Neutrophil (primary cell): Measurements from ENCODE around the gene OAF.

Experiments used
- H3K27ac ChIP-seq: fragments of 200-600 bp; sonication (generic); 2 replicates; pipeline ENCODE4 v1.5.1; 2016; ENCODE audit warnings: mild to moderate bottlenecking, moderate library complexity
- H3K27me3 ChIP-seq: fragments of 200-600 bp; sonication (generic); 2 replicates; pipeline ENCODE4 v1.6.0; 2016; ENCODE audit warnings: mild to moderate bottlenecking
- H3K36me3 ChIP-seq: fragments of 200-600 bp; sonication (generic); 2 replicates; pipeline ENCODE4 v1.5.1; 2017
- H3K4me1 ChIP-seq, 2 experiments: fragments of 200-600 bp in 1 of 2; sonication (generic) in 1 of 2; 1 replicate in 1 of 2; 2 replicates in 1 of 2; pipeline versions ENCODE4 v1.5.1 to v1.6.1; 2013 to 2016; ENCODE audit warnings: low read depth in 1 of 2, low read length in 1 of 2, mild to moderate bottlenecking in 1 of 2, moderate library complexity in 1 of 2; ENCODE audit not compliant: control insufficient read depth in 1 of 2, insufficient read depth in 1 of 2
- H3K4me3 ChIP-seq, 2 experiments: fragments of 200-600 bp in 1 of 2; sonication (generic) in 1 of 2; 1 replicate in 1 of 2; 2 replicates in 1 of 2; pipeline ENCODE4 v1.5.1; 2013 to 2016; ENCODE audit warnings: low read depth in 1 of 2, low read length in 1 of 2, mild to moderate bottlenecking in 1 of 2, moderate library complexity in 1 of 2
- H3K9me3 ChIP-seq: fragments of 200-600 bp; sonication (generic); 2 replicates; pipeline ENCODE4 v1.5.1; 2016
- CTCF ChIP-seq: fragments of 200-600 bp; sonication (generic); IDR thresholded peaks from 2 replicates; pipeline ENCODE4 v1.5.1; 2016; ENCODE audit warnings: antibody characterized with exemption

OAF gene

DNA sequence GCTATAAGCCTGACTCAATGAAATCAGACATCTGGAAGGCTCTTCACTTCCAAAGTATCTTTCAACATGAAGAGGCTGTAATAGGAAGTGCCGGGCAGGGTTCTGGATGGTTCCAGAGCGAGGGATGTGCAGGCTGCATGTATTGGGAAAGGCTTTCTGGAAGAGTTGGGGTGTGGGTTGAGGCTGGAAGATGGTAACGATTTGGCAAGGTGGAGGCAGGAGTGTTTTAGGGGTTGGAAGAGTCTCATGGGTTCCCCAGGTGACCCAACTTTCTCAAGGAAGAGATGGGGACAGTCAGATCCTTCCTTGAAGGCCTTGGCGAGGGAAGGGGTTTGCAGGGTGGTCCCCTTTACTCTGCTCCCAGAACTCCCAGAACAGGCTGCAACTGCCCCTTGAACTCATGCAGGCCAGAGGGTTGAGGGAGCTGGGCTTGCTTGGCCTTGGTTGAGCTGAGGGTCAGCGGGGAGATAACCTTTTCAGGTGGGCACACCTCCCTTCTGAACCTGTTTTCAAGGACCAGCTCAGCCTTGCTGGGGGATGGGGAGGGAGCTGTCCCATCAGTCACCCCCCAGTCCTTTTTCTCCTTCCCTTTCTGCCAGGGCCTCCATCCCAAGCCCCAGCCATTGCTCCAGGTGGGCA lies 19.7 kb downstream of the OAF start:
- Histone ChIP-seq H3K27ac (no peak overlapping the region), H3K4me1 (peaks cover 2 to 4% of the 10 kb centered on the region in 2 experiments), H3K9me3 (no peaks in the 10 kb centered on the region), H3K36me3 (no peaks in the 10 kb centered on the region), H3K4me3 (no peak overlapping the region), H3K27me3 (peaks cover 39% of the 10 kb centered on the region)
- no peak for TF ChIP-seq CTCF

GRCh38 chr11:120231963-120232362 lies 21.1 kb downstream of the OAF start:
- H3K4me3 ChIP-seq = no peak overlapping the region
- peaks cover 53% of the 10 kb centered on the region for H3K27me3 ChIP-seq
- TF ChIP-seq CTCF = no peak

GRCh38 chr11:120233207-120233803 lies 22.5 kb downstream of the OAF start:
- TF ChIP-seq CTCF = no peak
- no peaks in the 10 kb centered on the region for H3K4me1 ChIP-seq
- no peak overlapping the region for H3K27ac ChIP-seq
- no peak overlapping the region for H3K4me3 ChIP-seq
- peaks cover 65% of the 10 kb centered on the region for H3K27me3 ChIP-seq
- H3K9me3 ChIP-seq = no peaks in the 10 kb centered on the region
- no peaks in the 10 kb centered on the region for H3K36me3 ChIP-seq

More at GRCh38 chr11:120231963-120232362, 21.1 kb downstream of the OAF start:
- Histone ChIP-seq H3K9me3 (no peaks in the 10 kb centered on the region), H3K27ac (no peak overlapping the region), H3K4me1 (no peaks in the 10 kb centered on the region), H3K36me3 (no peaks in the 10 kb centered on the region)

DNA sequence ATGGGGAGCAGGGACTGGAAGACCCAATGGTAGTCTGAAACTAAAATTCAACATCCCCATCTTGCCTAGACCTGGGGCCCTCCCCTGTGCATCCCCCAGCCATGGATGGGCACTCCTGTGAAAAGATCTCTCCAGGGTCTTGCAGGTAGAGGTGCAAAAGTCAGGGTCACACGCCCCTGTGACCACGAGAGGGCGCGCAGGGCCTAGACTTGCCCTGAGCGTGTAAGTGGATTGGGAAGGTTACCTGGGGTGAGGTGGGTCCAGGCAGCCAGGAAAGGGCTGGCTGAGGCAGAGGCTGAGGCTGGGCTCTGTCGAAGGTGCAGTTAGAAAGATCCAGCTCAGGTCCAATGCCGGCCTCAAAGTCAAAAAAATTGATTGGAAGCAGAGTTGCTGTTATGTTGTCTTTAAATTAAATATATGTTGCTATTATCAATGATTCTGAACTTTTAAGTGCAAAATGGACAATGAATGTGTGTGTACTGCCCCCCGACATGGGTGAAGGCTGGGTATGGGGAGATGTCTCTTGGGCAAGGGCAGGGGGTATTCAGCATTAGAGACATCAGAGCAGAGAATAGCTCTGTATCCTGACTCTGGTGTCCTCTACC lies 24.3 kb downstream of the OAF start:
- no peaks in the 10 kb centered on the region for H3K4me1 ChIP-seq
- H3K36me3 ChIP-seq = no peaks in the 10 kb centered on the region
- H3K27me3 ChIP-seq = peaks cover 84% of the 10 kb centered on the region
- no peak for TF ChIP-seq CTCF
- no peaks in the 10 kb centered on the region for H3K9me3 ChIP-seq
- H3K27ac ChIP-seq = no peak overlapping the region
- H3K4me3 ChIP-seq = no peak overlapping the region

DNA sequence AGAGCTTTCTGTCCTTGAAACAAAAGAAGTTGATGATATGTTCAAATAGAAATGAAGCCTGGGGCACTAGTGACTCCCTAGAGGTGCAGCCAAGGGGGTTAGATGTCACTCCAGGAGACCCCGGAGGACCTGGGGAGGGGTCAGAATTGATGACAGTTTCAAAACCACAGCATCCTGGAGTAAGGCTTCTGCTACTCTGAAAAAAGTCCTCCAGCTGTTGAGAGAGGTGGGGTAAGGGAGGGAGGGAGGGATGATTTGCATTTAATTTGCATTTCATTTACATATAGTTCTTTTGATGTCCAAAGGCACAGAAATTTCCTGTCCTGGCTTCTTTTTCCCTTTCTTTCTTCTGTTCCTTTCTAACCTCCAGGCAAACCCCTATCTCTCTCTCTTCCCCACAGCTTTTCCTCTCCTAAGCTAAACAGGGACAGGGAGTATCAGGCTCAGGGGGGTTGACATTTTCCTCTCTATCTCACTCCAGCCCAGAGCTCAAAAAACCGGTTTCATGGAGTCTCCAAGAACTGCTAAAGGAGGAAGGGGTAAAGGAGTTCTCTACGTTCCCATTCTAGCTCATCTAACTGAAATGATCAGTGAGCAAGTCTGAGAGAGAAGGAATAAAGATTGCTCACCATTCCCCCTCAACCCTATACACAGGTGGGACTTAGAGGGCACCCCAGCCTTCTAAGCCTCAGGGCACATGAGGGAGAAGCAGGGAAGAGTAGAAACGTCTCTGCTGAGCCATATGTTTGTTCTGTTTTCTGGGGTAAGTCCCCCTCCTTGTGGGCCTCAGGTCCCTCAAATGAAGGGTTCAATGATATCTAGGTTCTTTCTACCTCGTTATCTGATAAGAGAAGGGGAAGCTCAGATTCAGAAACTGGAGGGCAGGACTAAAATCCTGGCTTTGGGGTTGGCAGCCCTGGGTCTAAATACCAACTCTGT lies 25.6 kb downstream of the OAF start:
- no peak for TF ChIP-seq CTCF
- peaks cover 94% of the 10 kb centered on the region for H3K27me3 ChIP-seq
- no peaks in the 10 kb centered on the region for H3K36me3 ChIP-seq
- H3K27ac ChIP-seq = no peak overlapping the region
- no peaks in the 10 kb centered on the region for H3K9me3 ChIP-seq
- H3K4me3 ChIP-seq = no peak overlapping the region
- no peaks in the 10 kb centered on the region for H3K4me1 ChIP-seq
